GM18526 (cell line): ENCODE measurements around the gene PCSK2.

Source experiments
- POLR2A ChIP-seq: IDR thresholded peaks from 3 replicates; pipeline ENCODE4 v1.6.1; 2011; ENCODE audit not compliant: insufficient read length; ENCODE audit errors: extremely low read depth

The PCSK2 gene

GRCh38 chr20:17481661-17482060, 254.8 kb downstream of the PCSK2 start:
- no peak for TF ChIP-seq POLR2A

- TF ChIP-seq POLR2A: no peak
Measured at GRCh38 chr20:17482536-17482935, 255.7 kb downstream of the PCSK2 start.

GRCh38 chr20:17485017-17485416, 258.2 kb downstream of the PCSK2 start:
- no peak for TF ChIP-seq POLR2A

GRCh38 chr20:17488916-17489600, 262.2 kb downstream of the PCSK2 start:
- no peak for TF ChIP-seq POLR2A

GRCh38 chr20:17490501-17490900, 263.7 kb downstream of the PCSK2 start:
- TF ChIP-seq POLR2A: no peak

GRCh38 chr20:17491041-17491440, 264.2 kb downstream of the PCSK2 start:
- no peak for TF ChIP-seq POLR2A

- TF ChIP-seq POLR2A: no peak
Measured at GRCh38 chr20:17491488-17491887, 264.6 kb downstream of the PCSK2 start.

DNA sequence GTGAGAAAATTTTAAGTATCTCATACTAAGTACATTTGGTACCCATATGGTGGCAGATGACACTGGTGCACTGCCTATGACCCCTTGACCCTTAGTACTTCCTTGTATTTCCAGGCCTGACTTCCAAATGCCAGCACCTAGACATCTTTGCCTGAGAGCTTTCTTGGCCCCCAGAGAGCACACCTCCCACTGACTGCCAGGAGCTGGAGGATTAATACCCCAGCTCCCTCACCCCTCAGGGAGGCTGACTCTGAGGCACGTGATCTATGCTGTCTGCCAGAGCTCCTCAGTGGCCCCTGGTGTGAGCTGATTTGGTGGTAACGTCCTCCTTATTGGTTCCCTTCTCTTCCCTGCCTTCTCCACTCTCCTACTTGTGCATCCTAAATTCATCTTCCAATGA, 266.3 kb downstream of the PCSK2 start:
- TF ChIP-seq POLR2A: no peak

DNA sequence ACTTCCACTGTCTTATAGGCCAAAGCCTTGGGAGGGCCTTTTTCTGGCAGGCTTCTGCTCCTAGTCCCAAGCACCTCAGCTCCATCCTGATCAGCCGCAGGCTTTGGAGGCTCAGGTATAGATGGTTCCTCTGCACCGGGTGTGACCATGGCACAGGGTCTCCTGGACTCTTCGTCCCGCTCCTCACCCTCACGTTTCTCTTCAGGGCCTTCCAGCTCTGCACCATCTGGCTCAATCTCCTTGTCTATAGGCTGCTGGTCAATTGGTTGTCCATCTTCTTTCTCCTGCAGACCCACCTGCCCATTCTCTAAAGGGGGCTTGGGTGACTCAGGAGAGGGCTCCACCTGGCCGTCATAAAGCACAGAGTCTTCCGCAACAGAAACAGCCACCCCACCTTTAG, 267.4 kb downstream of the PCSK2 start:
- TF ChIP-seq POLR2A: no peak

- no peak for TF ChIP-seq POLR2A
Measured at GRCh38 chr20:17495826-17496225, 269.0 kb downstream of the PCSK2 start.

DNA sequence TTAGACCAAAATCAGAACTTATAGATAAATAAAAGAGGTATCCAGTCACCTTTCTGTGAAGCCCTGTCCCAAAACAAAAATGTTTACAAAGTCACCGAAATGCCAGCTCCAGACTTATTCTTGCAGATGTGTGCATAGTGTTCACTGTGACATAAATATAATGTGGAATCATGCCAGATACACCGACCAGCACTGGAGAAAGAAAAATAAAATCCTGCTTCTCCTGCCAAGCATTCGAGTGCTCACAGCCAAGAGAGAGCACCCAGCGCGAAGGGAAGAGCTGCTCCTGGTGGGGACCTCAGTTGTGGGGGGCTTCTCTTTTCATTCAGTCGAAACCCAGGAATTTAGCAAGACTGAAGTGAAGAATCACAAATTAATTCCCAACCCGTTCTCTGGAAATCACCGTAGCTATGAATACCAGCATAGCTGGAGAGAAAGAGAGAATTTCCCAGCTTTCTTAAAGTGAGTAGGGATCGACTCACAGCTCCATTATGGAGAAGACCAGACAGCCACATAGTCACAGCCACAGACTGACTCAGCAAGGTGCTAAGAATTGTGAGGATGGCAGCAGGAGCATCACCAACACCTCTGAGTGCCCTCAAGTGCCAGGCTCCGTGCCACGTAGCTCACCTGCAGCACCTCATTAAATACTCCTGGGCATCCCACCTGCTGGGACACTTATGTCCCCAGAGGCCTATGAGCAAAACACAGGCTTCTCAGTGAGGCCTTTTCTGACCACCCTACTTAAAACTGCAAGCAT, 271.2 kb downstream of the PCSK2 start:
- no peak for TF ChIP-seq POLR2A

- TF ChIP-seq POLR2A: no peak
Measured at GRCh38 chr20:17498641-17499040, 271.8 kb downstream of the PCSK2 start.

- TF ChIP-seq POLR2A: no peak
Measured at GRCh38 chr20:17499041-17499440, 272.2 kb downstream of the PCSK2 start.

DNA sequence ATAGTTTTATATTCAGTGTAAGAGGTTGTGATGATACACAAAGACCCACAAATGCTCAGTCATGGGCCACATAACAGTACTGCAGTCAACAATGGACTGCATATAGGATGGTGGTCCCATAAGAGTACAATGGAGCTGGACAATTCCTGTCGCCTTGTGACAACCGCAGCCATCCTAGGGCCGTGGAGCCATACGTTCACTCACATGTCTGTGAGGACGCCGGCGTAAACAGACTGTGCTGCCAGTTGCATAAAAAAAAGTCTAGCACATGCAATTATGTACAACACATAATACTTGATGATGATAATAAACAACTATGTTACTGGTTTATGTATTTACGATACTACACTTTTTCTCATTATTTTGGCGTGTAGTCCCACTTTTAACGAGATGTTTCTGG, 273.4 kb downstream of the PCSK2 start:
- TF ChIP-seq POLR2A: no peak

- TF ChIP-seq POLR2A: no peak
Measured at GRCh38 chr20:17500826-17501225, 274.0 kb downstream of the PCSK2 start.

GRCh38 chr20:17501701-17502100, 274.9 kb downstream of the PCSK2 start:
- TF ChIP-seq POLR2A: no peak

- TF ChIP-seq POLR2A: no peak
Measured at GRCh38 chr20:17502105-17502504, 275.3 kb downstream of the PCSK2 start.

DNA sequence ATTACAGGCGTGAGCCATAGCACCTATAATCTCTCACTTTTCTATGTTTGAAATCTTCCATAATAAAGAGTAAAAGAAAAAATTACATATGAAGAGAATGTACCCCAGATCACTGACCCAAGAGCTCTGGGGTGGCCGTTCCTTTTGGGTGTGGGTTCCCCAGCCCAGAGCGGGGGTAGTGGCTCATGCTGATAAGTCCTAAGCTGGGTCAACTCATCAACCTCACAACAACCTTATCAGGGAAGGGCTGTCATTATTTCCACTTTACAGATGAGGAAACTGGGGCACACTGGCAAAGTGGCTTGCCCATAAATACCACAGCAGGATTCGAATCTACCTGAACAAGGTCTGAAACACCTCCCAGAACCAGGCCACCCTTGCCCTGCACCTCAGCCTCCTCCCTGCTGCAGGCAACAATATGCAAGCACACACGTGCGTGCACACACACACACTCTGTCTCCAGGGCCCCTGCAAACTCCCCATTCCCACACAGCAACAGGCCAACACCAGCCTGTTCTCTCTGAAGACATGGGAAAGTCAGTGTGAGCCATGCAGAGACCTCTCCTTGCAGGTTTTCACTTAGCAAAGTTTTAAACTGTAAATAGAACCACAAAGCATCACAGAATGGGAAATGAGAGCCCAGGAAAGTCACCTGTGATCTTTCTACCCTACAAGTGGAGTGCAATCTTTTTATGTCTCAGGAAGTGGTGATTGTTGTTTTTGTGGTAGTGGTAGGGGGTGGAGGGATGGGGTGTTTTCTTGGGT, 276.6 kb downstream of the PCSK2 start:
- no peak for TF ChIP-seq POLR2A
